ENCODE results near the gene TPSB2.

DNA sequence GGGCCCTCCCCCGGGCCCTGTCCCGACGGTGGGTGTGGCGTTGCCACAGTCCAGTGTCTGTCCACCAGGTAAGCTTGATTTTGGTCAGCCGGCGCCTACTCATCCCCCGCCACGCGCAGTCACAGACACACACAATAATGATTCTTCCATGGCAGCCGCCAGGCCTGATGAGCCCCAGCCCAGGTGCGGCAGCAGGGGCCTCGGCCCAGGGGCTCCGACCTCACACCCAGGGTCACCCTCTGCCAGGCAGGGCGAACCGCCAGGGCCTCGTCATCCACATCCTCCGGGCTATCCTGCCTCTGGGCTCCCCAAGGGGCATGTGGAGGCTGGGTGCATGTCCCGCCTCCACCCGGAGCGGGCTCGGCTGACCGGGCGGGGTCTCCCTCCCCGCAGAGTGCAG is 12.5 kb downstream of the TPSB2 start:
- TF ChIP-seq CTCF (IDR thresholded peaks at IDR 0.05; ENCODE audit: insufficient read depth, low read length) (no peak), POLR2AphosphoS5 (IDR thresholded peaks at IDR 0.05; ENCODE audit: low read depth) (no peak), SPI1 (IDR thresholded peaks at IDR 0.05; ENCODE audit: borderline replicate concordance, low read depth) (no peak), GABPA (IDR thresholded peaks at IDR 0.05; ENCODE audit: low read depth) (no peak), REST (IDR thresholded peaks at IDR 0.05; ENCODE audit: insufficient replicate concordance, low read depth) (no peak)

Data from HL-60 (cell line).